B cell (primary cell): ENCODE data around the gene CLEC4M. TPM values are rescaled to one million over a fixed set of nuclear protein-coding genes. Genes with fewer than 3 reads are reported as not detected.

Source experiments
- ATAC-seq: fragments of 200-7000 bp; cut with Tn5 transposase; one replicate; pipeline ENCODE4 v1.10.0; 2021; ENCODE audit warnings: low read depth, mild to moderate bottlenecking, moderate number of reproducible peaks, moderate library complexity
- CTCF ChIA-PET: fragments of 350-600 bp; sonication (Branson Sonifier 250); formaldehyde crosslinking; loops from one replicate; lab custom pipeline; 2021; ENCODE audit warnings: antibody characterized with exemption, inconsistent platforms; lab: Charles Lee
- POLR2A ChIA-PET: fragments of 350-600 bp; sonication (Branson Sonifier 250); formaldehyde crosslinking; loops from one replicate; lab custom pipeline; 2021; ENCODE audit warnings: antibody characterized with exemption; lab: Charles Lee
- DNase-seq: peaks from one replicate; pipeline ENCODE4 v3.0.0; 2013
- H2AFZ ChIP-seq: 2 replicates; pipeline ENCODE4 v1.6.1; 2012; ENCODE audit warnings: mild to moderate bottlenecking, low read depth, low read length; ENCODE audit not compliant: insufficient read depth, poor library complexity, severe bottlenecking
- H3K27ac ChIP-seq, 2 donors: 1 replicate in 1 of 2; 2 replicates in 1 of 2; pipeline ENCODE4 v1.5.1; 2012 to 2013; ENCODE audit warnings: low read length in 2 of 2, mild to moderate bottlenecking in 2 of 2, moderate library complexity in 1 of 2
- H3K27me3 ChIP-seq, 4 experiments: fragments of 200-600 bp in 1 of 4; sonication (generic) in 1 of 4; replicated peaks in 1 of 4; 1 replicate in 2 of 4; 2 replicates in 2 of 4; pipeline versions ENCODE4 v1.6.1 to v1.7.0; 2013 to 2016; ENCODE audit warnings: low read length in 3 of 4, mild to moderate bottlenecking in 2 of 4, mixed read lengths in 1 of 4, moderate library complexity in 1 of 4; ENCODE audit not compliant: insufficient read depth in 4 of 4, control insufficient read depth in 3 of 4; ENCODE audit errors: control extremely low read depth in 1 of 4
- H3K36me3 ChIP-seq, 2 experiments: replicated peaks in 1 of 2; 1 replicate in 1 of 2; 2 replicates in 1 of 2; pipeline versions ENCODE4 v1.6.1 to v1.7.1; 2013; ENCODE audit warnings: low read length in 1 of 2; ENCODE audit not compliant: insufficient read depth in 2 of 2, control insufficient read depth in 1 of 2; ENCODE audit errors: control extremely low read depth in 1 of 2, extremely low read depth in 1 of 2
- H3K4me1 ChIP-seq, 2 donors: fragments of 200-600 bp in 1 of 2; sonication (generic) in 1 of 2; 1 replicate in 1 of 2; 2 replicates in 1 of 2; pipeline versions ENCODE4 v1.5.1 to v1.6.1; 2013 to 2017; ENCODE audit warnings: low read length in 2 of 2; ENCODE audit not compliant: control insufficient read depth in 2 of 2, insufficient read depth in 2 of 2
- H3K4me2 ChIP-seq: replicated peaks from 2 replicates; pipeline ENCODE3; 2012; ENCODE audit warnings: mild to moderate bottlenecking, low read depth, low read length; ENCODE audit not compliant: poor library complexity, severe bottlenecking
- H3K4me3 ChIP-seq, 5 experiments: fragments of 200-600 bp in 1 of 5; sonication (generic) in 1 of 5; 1 replicate in 3 of 5; 2 replicates in 2 of 5; pipeline versions ENCODE4 v1.5.1 to v1.7.0; 2011 to 2016; ENCODE audit warnings: low read length in 4 of 5, mild to moderate bottlenecking in 4 of 5, low read depth in 2 of 5, control low read depth in 1 of 5, moderate library complexity in 1 of 5; ENCODE audit not compliant: insufficient read depth in 1 of 5; ENCODE audit errors: control extremely low read depth in 1 of 5, extremely low read depth in 1 of 5
- H3K79me2 ChIP-seq: fragments of 200-600 bp; sonication (generic); one replicate; pipeline ENCODE4 v1.6.0; 2016; ENCODE audit warnings: low read length; ENCODE audit not compliant: control insufficient read depth, insufficient read depth
- H3K9ac ChIP-seq: fragments of 200-600 bp; sonication (generic); 2 replicates; pipeline ENCODE4 v1.6.1; 2017; ENCODE audit warnings: mild to moderate bottlenecking, low read length, moderate library complexity
- H3K9me3 ChIP-seq, 3 donors: one replicate each; pipeline versions ENCODE4 v1.6.1 to v1.7.1; 2013; ENCODE audit warnings: low read length in 2 of 3; ENCODE audit not compliant: control insufficient read depth in 2 of 3, insufficient read depth in 1 of 3; ENCODE audit errors: control extremely low read depth in 1 of 3
- H4K20me1 ChIP-seq: 2 replicates; pipeline ENCODE4 v1.6.0; 2012; ENCODE audit warnings: mild to moderate bottlenecking, low read length; ENCODE audit not compliant: insufficient read depth, control insufficient read depth, poor library complexity, severe bottlenecking
- H3K27ac Mint-ChIP-seq: one replicate; pipeline ENCODE4 v1.8.0; 2021; ENCODE audit warnings: mixed read lengths
- H3K27me3 Mint-ChIP-seq: one replicate; pipeline ENCODE4 v1.8.0; 2021; ENCODE audit warnings: mixed read lengths
- H3K4me1 Mint-ChIP-seq: one replicate; pipeline ENCODE4 v1.8.0; 2021; ENCODE audit warnings: mixed read lengths
- H3K4me3 Mint-ChIP-seq: one replicate; pipeline ENCODE4 v1.8.0; 2021; ENCODE audit warnings: mixed read lengths
- H3K9me3 Mint-ChIP-seq: one replicate; pipeline ENCODE4 v1.8.0; 2022; ENCODE audit warnings: mixed read lengths; ENCODE audit not compliant: insufficient read depth
- EZH2 ChIP-seq: IDR thresholded peaks from 2 replicates; pipeline ENCODE4 v1.6.1; 2012; ENCODE audit warnings: borderline replicate concordance, low read depth, mild to moderate bottlenecking, moderate library complexity, low read length; ENCODE audit not compliant: insufficient read depth, poor library complexity, severe bottlenecking
- WGBS: methylation state at CpG from one replicate; pipeline ENCODE4 v1.1.5; 2013; ENCODE audit warnings: missing lambda C conversion rate; ENCODE audit not compliant: insufficient coverage; 5-methylcytosine and 5-hydroxymethylcytosine counted together
- intact Hi-C: fragments of 100-400 bp; cut with micrococcal nuclease; formaldehyde crosslinking; loops from one replicate; pipeline ENCODE4 v1.10.0; 2022
- polyA plus RNA-seq: library from polyadenylated mRNA; depleted of rRNA; stranded (reverse); fragments of >200 nt; gene quantifications from 2 replicates; pipeline ENCODE4 v1.2.3, GENCODE V29; 2012
- total RNA-seq, 2 donors: library from RNA; stranded (reverse); fragments of 120-200 nt in 1 of 2; gene quantifications; 1 replicate in 1 of 2; 2 replicates in 1 of 2; pipeline versions ENCODE4 v1.2.3 to v1.2.4, GENCODE V29; 2013 to 2022
- TF ChIP-seq, protein P1 (sequence below): fragments of 200-600 bp; IDR thresholded peaks from one replicate; pipeline ENCODE4 v1.8.0; 2022; ENCODE audit warnings: antibody characterized with exemption, mild to moderate bottlenecking

CLEC4M gene
- total and polyA plus RNA-seq, 2 donors (not counting 1 experiment from before 2014, with no cell fraction given), result 0.10 to 0.52 TPM

DNA sequence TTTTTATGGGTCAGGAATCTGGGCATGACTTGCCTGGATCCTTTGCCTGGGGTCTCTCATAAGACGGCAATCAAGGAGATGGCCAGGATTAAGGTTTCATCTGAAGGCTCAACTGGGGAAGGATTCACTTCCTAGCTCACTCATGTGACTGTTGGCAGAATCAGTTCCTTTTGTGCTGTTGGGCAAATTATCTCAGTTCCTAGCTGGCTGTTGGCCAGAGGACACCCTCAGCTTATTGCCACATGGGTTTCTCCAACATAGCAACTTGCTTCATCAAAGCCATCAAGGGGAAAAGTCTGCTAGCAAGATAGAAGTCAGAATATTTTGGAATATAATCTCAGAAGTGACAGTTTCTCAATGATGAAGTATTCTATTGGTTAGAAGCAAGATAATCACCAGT lies 54.8 kb downstream of the CLEC4M start:
- no CpG with 5 or more reads among the region's 1 CpG for WGBS
- no peak overlapping the region for H3K9ac ChIP-seq
- no peak for DNase-seq
- Mint-ChIP-seq H3K27ac (no peak overlapping the region), H3K27me3 (peaks cover 20% of the 10 kb centered on the region), H3K4me3 (no peak overlapping the region), H3K4me1 (peaks cover 26% of the 10 kb centered on the region), H3K9me3 (no peaks in the 10 kb centered on the region)
- H3K4me1 ChIP-seq, result peaks cover 11 to 17% of the 10 kb centered on the region in 2 donors
- ATAC-seq, result no peak
- H3K4me2 ChIP-seq, result no peak overlapping the region
- peaks cover 0 to 21% (median 11%) of the 10 kb centered on the region in 4 experiments for H3K27me3 ChIP-seq
- TF ChIP-seq, protein P1, sequence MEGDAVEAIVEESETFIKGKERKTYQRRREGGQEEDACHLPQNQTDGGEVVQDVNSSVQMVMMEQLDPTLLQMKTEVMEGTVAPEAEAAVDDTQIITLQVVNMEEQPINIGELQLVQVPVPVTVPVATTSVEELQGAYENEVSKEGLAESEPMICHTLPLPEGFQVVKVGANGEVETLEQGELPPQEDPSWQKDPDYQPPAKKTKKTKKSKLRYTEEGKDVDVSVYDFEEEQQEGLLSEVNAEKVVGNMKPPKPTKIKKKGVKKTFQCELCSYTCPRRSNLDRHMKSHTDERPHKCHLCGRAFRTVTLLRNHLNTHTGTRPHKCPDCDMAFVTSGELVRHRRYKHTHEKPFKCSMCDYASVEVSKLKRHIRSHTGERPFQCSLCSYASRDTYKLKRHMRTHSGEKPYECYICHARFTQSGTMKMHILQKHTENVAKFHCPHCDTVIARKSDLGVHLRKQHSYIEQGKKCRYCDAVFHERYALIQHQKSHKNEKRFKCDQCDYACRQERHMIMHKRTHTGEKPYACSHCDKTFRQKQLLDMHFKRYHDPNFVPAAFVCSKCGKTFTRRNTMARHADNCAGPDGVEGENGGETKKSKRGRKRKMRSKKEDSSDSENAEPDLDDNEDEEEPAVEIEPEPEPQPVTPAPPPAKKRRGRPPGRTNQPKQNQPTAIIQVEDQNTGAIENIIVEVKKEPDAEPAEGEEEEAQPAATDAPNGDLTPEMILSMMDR, result no peak
- no peak for TF ChIP-seq EZH2
- H3K36me3 ChIP-seq, result no peaks in the 10 kb centered on the region
- intact Hi-C loops, result no loop called here
- H4K20me1 ChIP-seq, result no peaks in the 10 kb centered on the region
- no peaks in the 10 kb centered on the region for H3K79me2 ChIP-seq
- H3K4me3 ChIP-seq, result no peak overlapping the region
- CTCF ChIA-PET, result interaction anchor here (1.2 to 1.5 kb wide), 2 partner anchors 16 to 22 kb away, joined by 3 to 4 read pairs; no protein-coding TSS in a partner anchor
- no peak overlapping the region for H3K27ac ChIP-seq
- H3K9me3 ChIP-seq, result peaks cover 0 to 14% (median 11%) of the 10 kb centered on the region in 3 donors
- H2AFZ ChIP-seq, result no peak overlapping the region
- POLR2A ChIA-PET, result interaction anchor here (0.5 kb wide), 1 partner anchor 13 kb away, joined by 3 read pairs; the partner anchor contains the start of gene EVI5L

DNA sequence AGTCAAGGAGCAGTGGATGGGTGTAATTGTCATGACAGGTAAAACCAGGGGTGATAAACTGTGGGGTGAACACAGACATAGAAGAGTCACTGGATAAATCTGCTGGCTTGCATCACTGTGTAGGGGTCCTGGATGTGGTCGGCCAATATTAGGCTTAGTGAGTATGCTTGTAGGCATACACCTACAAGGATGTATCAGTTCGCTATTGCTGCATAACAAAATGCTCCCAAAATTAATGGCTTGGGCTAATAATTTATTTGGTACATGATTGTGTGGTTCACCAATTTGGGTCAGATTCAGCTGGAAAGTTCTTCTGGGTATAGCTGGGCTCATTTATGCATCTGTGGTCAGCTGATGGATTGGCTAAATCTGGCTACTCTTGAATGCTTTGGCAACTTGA lies 55.8 kb downstream of the CLEC4M start:
- ChIA-PET CTCF (interaction anchor here (0.9 to 1.6 kb wide), 9 partner anchors 10 to 489 kb away, joined by 3 to 6 read pairs (median 4); partner anchors contain the start of gene TRAPPC5), POLR2A (no interaction called here)
- TF ChIP-seq, protein P1, result no peak
- TF ChIP-seq EZH2, result no peak
- Mint-ChIP-seq H3K9me3 (no peaks in the 10 kb centered on the region), H3K4me1 (peaks cover 26% of the 10 kb centered on the region), H3K27me3 (peaks cover 22% of the 10 kb centered on the region), H3K27ac (peak overlapping the region; percentile 12), H3K4me3 (no peak overlapping the region)
- Histone ChIP-seq H3K4me3 (no peak overlapping the region), H3K27me3 (peaks cover 0 to 21% (median 11%) of the 10 kb centered on the region in 4 experiments), H2AFZ (no peak overlapping the region), H3K4me1 (peaks cover 11 to 17% of the 10 kb centered on the region in 2 donors), H3K9ac (no peak overlapping the region), H3K4me2 (no peak overlapping the region), H3K79me2 (no peaks in the 10 kb centered on the region), H3K9me3 (peaks cover 0 to 9% (median 9%) of the 10 kb centered on the region in 3 donors), H4K20me1 (no peaks in the 10 kb centered on the region), H3K27ac (no peak overlapping the region), H3K36me3 (no peaks in the 10 kb centered on the region)
- 90% methylated on average over 2 of the region's 2 CpGs for WGBS
- no peak for DNase-seq
- no peak for ATAC-seq
- intact Hi-C loops, result no loop called here

Other genes starting within 250 kb of the CLEC4M start
- gene ZNF358, start 247.1 kb upstream of the CLEC4M start, total RNA-seq, result 15.1 and 17.5 TPM in 2 replicates
- 8.2 and 8.5 TPM in 2 replicates for gene ZNF358, start 247.1 kb upstream of the CLEC4M start, polyA plus RNA-seq
- 12.5 TPM in 2 replicates for gene MCOLN1, start 240.6 kb upstream of the CLEC4M start, total RNA-seq
- 17.3 and 19.0 TPM in 2 replicates for gene MCOLN1, start 240.6 kb upstream of the CLEC4M start, polyA plus RNA-seq
- 149 and 165 TPM in 2 replicates for gene PNPLA6, start 227.5 kb upstream of the CLEC4M start, total RNA-seq
- gene PNPLA6, start 227.5 kb upstream of the CLEC4M start, polyA plus RNA-seq, result 88.3 and 102 TPM in 2 replicates
- gene CAMSAP3, start 167.4 kb upstream of the CLEC4M start, total RNA-seq, result 1.3 and 1.9 TPM in 2 replicates
- 0.89 and 1.0 TPM in 2 replicates for gene CAMSAP3, start 167.4 kb upstream of the CLEC4M start, polyA plus RNA-seq
- gene XAB2, start 133.7 kb upstream of the CLEC4M start, total RNA-seq, result 62.7 and 64.2 TPM in 2 replicates
- 93.8 and 110 TPM in 2 replicates for gene XAB2, start 133.7 kb upstream of the CLEC4M start, polyA plus RNA-seq
- gene PET100, start 133.4 kb upstream of the CLEC4M start, total RNA-seq, result 89.1 and 100 TPM in 2 replicates
- 31.3 and 75.9 TPM in 2 replicates for gene PET100, start 133.4 kb upstream of the CLEC4M start, polyA plus RNA-seq
- gene PCP2, start 129.5 kb upstream of the CLEC4M start, total RNA-seq, result 7.6 and 9.3 TPM in 2 replicates
- 5.6 and 6.5 TPM in 2 replicates for gene PCP2, start 129.5 kb upstream of the CLEC4M start, polyA plus RNA-seq
- gene STXBP2, start 126.1 kb upstream of the CLEC4M start, total RNA-seq, result 208 and 222 TPM in 2 replicates
- gene STXBP2, start 126.1 kb upstream of the CLEC4M start, polyA plus RNA-seq, result 226 and 409 TPM in 2 replicates
- not detected in 2 replicates for gene RETN, start 94.2 kb upstream of the CLEC4M start, total RNA-seq
- not detected in 2 replicates for gene RETN, start 94.2 kb upstream of the CLEC4M start, polyA plus RNA-seq
- not detected in 2 replicates for gene MCEMP1, start 86.2 kb upstream of the CLEC4M start, total RNA-seq
- gene MCEMP1, start 86.2 kb upstream of the CLEC4M start, polyA plus RNA-seq, result 0.57 and 1.6 TPM in 2 replicates
- 61.2 and 61.5 TPM in 2 replicates for gene TRAPPC5, start 82.4 kb upstream of the CLEC4M start, total RNA-seq
- gene TRAPPC5, start 82.4 kb upstream of the CLEC4M start, polyA plus RNA-seq, result 42.0 and 64.9 TPM in 2 replicates
- gene FCER2, start 61.1 kb upstream of the CLEC4M start, total RNA-seq, result 16.3 and 17.1 TPM in 2 replicates
- gene FCER2, start 61.1 kb upstream of the CLEC4M start, polyA plus RNA-seq, result 419 and 497 TPM in 2 replicates
- not detected in 2 replicates for gene CLEC4G, start 31.1 kb upstream of the CLEC4M start, total RNA-seq
- 0.58 and 1.3 TPM in 2 replicates for gene CLEC4G, start 31.1 kb upstream of the CLEC4M start, polyA plus RNA-seq
- gene CD209, start 15.7 kb upstream of the CLEC4M start, total RNA-seq, result not detected in 2 replicates
- gene CD209, start 15.7 kb upstream of the CLEC4M start, polyA plus RNA-seq, result 0.10 TPM in 1 of 2 replicates, not detected in the other
- 11.2 and 11.8 TPM in 2 replicates for gene EVI5L, start 67.0 kb downstream of the CLEC4M start, total RNA-seq
- gene EVI5L, start 67.0 kb downstream of the CLEC4M start, polyA plus RNA-seq, result 6.1 and 7.9 TPM in 2 replicates
- gene PRR36, start 111.1 kb downstream of the CLEC4M start, total RNA-seq, result not detected in 2 replicates
- 0.01 and 0.04 TPM in 2 replicates for gene PRR36, start 111.1 kb downstream of the CLEC4M start, polyA plus RNA-seq
- not detected in 2 replicates for gene LRRC8E, start 125.3 kb downstream of the CLEC4M start, total RNA-seq
- gene LRRC8E, start 125.3 kb downstream of the CLEC4M start, polyA plus RNA-seq, result not detected in 2 replicates
- gene MAP2K7, start 140.6 kb downstream of the CLEC4M start, total RNA-seq, result 71.9 and 76.3 TPM in 2 replicates
- 56.0 and 79.7 TPM in 2 replicates for gene MAP2K7, start 140.6 kb downstream of the CLEC4M start, polyA plus RNA-seq
- gene TGFBR3L, start 151.6 kb downstream of the CLEC4M start, total RNA-seq, result 0.22 TPM in 1 of 2 replicates, not detected in the other
- 0.21 and 0.22 TPM in 2 replicates for gene TGFBR3L, start 151.6 kb downstream of the CLEC4M start, polyA plus RNA-seq
- 19.3 and 19.9 TPM in 2 replicates for gene SNAPC2, start 157.1 kb downstream of the CLEC4M start, total RNA-seq
- 19.5 and 21.7 TPM in 2 replicates for gene SNAPC2, start 157.1 kb downstream of the CLEC4M start, polyA plus RNA-seq
- not detected in 2 replicates for gene CTXN1, start 162.9 kb downstream of the CLEC4M start, total RNA-seq
- gene CTXN1, start 162.9 kb downstream of the CLEC4M start, polyA plus RNA-seq, result not detected in 2 replicates
- 62.1 and 66.5 TPM in 2 replicates for gene TIMM44, start 180.4 kb downstream of the CLEC4M start, total RNA-seq
- gene TIMM44, start 180.4 kb downstream of the CLEC4M start, polyA plus RNA-seq, result 48.9 and 72.2 TPM in 2 replicates
- 58.3 and 63.5 TPM in 2 replicates for gene ELAVL1, start 242.4 kb downstream of the CLEC4M start, total RNA-seq
- 20.1 and 21.8 TPM in 2 replicates for gene ELAVL1, start 242.4 kb downstream of the CLEC4M start, polyA plus RNA-seq